Mesodermal cell (in vitro differentiated cells): Measurements from ENCODE around the gene EGFL7.
A peak's percentile ranks its signal among the peaks of the same experiment; 100 is the strongest.

Experiments used
- H3K27ac ChIP-seq: 2 replicates; pipeline ENCODE4 v1.7.0; 2013; ENCODE audit warnings: mild to moderate bottlenecking, low read depth, low read length, moderate library complexity; ENCODE audit not compliant: severe bottlenecking
- H3K36me3 ChIP-seq: 2 replicates; pipeline ENCODE4 v1.7.1; 2013; ENCODE audit warnings: mild to moderate bottlenecking, low read length, moderate library complexity; ENCODE audit not compliant: control insufficient read depth, insufficient read depth
- H3K4me1 ChIP-seq: one replicate; pipeline ENCODE4 v1.7.1; 2013; ENCODE audit warnings: mild to moderate bottlenecking, low read length; ENCODE audit not compliant: insufficient read depth, control insufficient read depth, poor library complexity, severe bottlenecking
- H3K4me3 ChIP-seq: 2 replicates; pipeline ENCODE4 v1.7.0; 2013; ENCODE audit warnings: low read length, control low read depth, mild to moderate bottlenecking; ENCODE audit not compliant: insufficient read depth, poor library complexity, severe bottlenecking; ENCODE audit errors: extremely low read depth
- H3K9me3 ChIP-seq: 2 replicates; pipeline ENCODE4 v1.7.1; 2013; ENCODE audit warnings: mild to moderate bottlenecking, low read length, moderate library complexity; ENCODE audit not compliant: control insufficient read depth
- WGBS, 2 experiments: methylation state at CpG; one replicate each; pipeline ENCODE4 v1.1.5; 2013; ENCODE audit warnings: missing lambda C conversion rate in 2 of 2; ENCODE audit not compliant: insufficient coverage in 2 of 2; 5-methylcytosine and 5-hydroxymethylcytosine counted together

The EGFL7 gene

DNA sequence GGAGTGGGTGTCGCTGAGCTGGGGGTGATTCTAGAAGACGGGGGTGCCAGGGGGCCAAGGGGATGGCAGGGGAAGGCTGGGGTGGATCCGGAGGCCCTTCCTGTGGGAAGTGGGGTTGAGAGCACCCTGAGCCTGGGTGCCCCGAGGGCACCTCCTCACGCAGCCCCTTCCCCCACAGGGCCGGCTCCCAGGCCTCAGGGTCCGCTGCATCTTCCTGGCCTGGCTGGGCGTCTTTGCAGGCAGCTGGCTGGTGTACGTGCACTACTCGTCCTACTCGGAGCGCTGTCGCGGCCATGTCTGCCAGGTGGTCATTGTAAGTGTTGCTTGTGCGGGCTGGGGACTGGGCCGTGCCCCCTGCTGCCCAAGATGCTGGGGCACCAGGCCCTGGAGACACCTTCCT lies 54.7 kb downstream of the EGFL7 start:
- WGBS, 2 experiments, result 95 to 99% methylated on average over 11 to 15 of the region's 16 CpGs
- peaks cover 21% of the 10 kb centered on the region for H3K4me1 ChIP-seq
- no peaks in the 10 kb centered on the region for H3K9me3 ChIP-seq
- H3K36me3 ChIP-seq, result peaks cover 27% of the 10 kb centered on the region
- H3K4me3 ChIP-seq, result no peak overlapping the region
- H3K27ac ChIP-seq, result no peak overlapping the region

DNA sequence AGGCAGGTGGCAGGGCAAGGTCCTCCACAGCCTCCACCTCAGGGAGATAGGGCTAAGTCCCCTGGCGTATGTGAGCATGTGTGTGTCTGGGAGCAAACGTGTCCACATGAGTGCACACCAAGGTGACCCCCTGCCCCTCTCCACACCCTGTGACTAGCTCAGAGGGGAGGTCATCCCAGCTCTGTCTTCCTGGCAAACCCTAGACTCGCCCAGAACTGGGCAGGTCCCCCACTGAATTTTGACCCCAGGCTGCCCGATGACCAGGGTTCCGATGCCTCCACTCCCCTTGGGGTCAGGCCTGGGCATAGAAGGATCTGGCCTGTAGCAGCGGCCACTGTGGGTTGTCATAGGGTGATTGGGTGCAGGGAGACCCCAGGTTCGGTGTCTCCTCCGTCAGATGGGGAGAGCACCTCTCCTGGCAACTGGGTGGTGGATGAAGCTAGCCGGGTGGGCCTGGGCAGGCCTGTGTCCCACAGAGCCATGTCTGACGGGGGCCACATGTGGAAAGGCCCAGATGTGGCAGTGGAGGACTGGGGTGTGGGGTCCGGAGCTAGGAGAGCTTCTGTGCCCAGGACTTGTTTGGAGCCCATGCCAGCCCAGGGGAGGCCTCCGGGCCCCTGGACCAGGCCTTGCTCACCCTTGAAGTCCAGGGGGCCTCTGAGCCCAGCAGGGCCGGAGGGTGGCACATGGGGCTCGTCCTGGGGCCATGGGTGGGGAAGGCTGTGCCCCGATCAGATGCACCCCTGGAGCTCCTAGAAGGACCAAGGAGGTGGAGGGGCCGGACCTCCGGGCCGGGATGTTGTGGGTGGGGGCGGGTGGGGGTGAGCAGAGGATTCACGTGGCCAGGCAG lies 55.9 kb downstream of the EGFL7 start:
- Histone ChIP-seq H3K4me1 (peaks cover 20% of the 10 kb centered on the region), H3K4me3 (no peak overlapping the region), H3K36me3 (peaks cover 39% of the 10 kb centered on the region), H3K27ac (no peak overlapping the region), H3K9me3 (no peaks in the 10 kb centered on the region)
- WGBS, 2 experiments, result 96 to 99% methylated on average over 7 to 17 of the region's 20 CpGs

DNA sequence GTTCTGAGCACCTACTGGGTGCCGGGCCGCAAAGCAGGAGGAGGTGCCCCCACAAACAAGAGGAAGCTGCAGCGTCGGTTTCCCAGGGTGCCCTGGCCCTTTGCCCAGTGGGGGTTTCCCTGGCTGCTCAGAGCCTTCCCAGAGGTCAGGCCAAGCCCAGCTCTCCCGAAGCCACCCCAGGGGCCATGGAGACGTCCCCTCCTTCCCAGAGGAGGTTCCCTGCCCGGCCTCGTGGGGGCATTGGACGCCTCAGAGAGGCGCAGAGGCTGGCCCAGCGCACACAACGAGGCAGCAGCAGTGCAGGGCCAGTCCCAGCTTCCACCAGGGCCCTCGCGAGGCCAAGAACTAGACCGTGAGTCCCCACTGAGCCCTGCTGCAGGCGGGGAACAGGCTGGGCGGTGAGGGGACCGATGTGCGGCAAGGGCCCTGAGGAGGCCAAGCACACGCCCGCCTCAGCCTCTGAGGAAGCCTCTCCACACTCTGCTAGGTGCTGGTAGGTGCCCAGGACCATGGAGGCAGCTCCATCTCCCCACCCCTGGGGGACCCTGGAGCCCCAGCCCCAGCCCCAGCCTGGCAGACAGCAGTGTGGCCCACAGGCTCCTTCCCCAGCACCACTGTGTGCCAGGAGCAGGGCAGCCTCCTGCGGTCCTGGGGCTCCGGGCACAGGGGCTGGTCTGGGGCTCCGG lies 56.6 kb downstream of the EGFL7 start:
- Histone ChIP-seq H3K36me3 (peaks cover 42% of the 10 kb centered on the region), H3K4me1 (peaks cover 15% of the 10 kb centered on the region), H3K4me3 (no peak overlapping the region), H3K9me3 (no peaks in the 10 kb centered on the region), H3K27ac (no peak overlapping the region)
- 91 to 95% methylated on average over 15 to 24 of the region's 24 CpGs for WGBS, 2 experiments

DNA sequence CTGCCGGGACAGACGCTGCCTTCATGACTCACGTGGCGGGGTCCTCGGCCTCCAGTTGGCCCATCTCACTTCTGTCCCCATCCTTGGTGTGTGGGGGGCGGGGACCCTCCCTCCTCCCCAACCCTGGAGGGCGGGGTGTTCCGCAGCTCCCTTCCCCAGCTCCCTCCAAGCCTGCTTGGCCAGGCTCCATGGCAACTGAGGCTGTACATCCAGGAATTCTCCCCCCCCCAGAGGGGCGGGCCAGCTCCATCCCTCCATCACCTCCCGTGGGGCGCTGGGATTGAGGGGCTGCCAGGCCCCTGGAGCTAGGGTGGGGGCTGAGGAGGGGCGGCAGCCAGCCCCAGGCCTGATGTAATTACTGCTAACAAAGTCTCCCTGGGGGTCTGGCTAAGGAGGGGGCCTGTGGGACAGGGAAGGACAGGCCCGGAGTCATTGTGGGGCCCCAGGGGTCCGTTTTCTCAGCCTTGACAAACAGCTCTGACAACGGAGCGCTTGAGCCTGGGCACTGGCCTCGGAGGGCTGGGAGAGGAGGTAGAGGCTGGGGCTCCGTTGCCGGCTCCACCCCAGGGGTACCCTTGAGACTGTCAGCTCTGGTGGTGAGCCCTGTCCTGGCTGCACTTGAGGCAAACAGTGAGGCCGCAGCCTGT lies 57.7 kb downstream of the EGFL7 start:
- WGBS, 2 experiments, result 44 to 49% methylated on average over 12 to 14 of the region's 20 CpGs
- H3K27ac ChIP-seq, result peak overlapping the region; percentile 45
- peaks cover 51% of the 10 kb centered on the region for H3K36me3 ChIP-seq
- H3K9me3 ChIP-seq, result no peaks in the 10 kb centered on the region
- peaks cover 12% of the 10 kb centered on the region for H3K4me1 ChIP-seq
- H3K4me3 ChIP-seq, result no peak overlapping the region

DNA sequence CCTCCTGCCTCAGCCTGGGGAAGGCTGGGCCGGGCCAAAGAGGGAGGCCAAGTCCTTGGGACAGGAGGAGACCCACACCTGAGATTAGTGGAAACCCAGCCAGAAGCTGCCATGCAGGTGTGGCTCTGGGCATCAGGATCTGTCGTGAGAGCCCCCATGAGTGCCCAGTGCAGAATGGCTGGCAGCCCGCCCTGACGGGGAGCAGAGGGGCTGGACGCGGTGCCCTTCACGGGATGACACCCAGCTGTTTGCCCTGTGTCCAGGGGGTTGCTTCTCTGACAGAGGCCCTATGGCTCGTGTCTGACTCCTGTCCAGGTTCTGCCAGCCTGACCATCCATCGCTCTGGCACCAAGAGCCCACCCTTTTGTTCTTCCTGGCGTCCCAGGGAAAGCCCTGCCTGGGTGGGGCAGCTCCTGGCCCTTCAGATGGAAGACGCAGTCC lies 58.2 kb downstream of the EGFL7 start:
- no peaks in the 10 kb centered on the region for H3K9me3 ChIP-seq
- H3K27ac ChIP-seq, result peak overlapping the region; percentile 45
- peaks cover 55% of the 10 kb centered on the region for H3K36me3 ChIP-seq
- H3K4me3 ChIP-seq, result no peak overlapping the region
- peaks cover 18% of the 10 kb centered on the region for H3K4me1 ChIP-seq
- 88 to 91% methylated on average over 11 of the region's 11 CpGs for WGBS, 2 experiments

DNA sequence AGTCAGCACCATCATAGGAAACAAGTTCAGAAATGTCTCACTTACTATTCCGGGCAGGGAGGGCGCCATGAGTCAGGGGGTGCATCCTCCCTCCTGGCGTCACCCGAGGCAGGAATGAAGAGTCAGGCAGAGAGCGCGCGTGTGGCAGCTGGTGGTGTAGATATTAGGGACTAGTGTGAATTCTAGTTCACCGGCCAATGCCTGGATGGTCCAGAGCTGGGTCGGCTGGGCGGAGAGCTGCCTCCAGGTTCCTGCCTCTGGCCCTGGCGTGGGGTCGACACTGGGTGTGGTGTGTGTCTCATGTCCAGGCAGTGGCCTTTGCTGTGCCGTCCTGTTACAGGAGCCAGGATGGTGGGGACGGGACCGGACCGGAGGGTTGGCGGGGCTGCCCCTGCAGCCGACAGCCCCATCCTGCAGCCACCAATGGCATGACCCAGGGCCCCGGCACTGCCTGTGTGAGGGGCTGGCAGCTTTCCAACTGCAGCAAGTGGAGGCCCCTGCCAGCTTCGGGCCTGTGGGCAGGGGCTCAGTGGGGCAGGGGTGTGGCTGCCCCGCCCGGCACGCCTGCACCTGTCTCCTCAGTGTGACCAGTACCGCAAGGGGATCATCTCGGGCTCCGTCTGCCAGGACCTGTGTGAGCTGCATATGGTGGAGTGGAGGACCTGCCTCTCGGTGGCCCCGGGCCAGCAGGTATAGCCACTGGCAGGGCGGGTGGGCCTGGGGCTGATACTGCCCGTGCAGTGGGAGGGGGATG lies 58.8 kb downstream of the EGFL7 start:
- WGBS, 2 experiments, result 94 to 95% methylated on average over 26 to 29 of the region's 30 CpGs

More for the DNA sequence above, 58.8 kb downstream of the EGFL7 start:
- Histone ChIP-seq H3K27ac (no peak overlapping the region), H3K36me3 (peaks cover 59% of the 10 kb centered on the region), H3K9me3 (no peaks in the 10 kb centered on the region), H3K4me1 (peaks cover 24% of the 10 kb centered on the region), H3K4me3 (no peak overlapping the region)
